Lower leg skin (tissue), 3 donors: ENCODE results near the gene PRPF19.

Experiments used
- CTCF ChIP-seq, 3 donors: fragments of 450-650 bp; IDR thresholded peaks; one replicate each; pipeline ENCODE4 v1.5.1; 2016; ENCODE audit warnings: antibody characterized with exemption in 3 of 3, mild to moderate bottlenecking in 3 of 3, moderate library complexity in 2 of 3
- POLR2A ChIP-seq, 2 donors: fragments of 450-650 bp; IDR thresholded peaks; one replicate each; pipeline ENCODE4 v1.6.1; 2016 to 2017; ENCODE audit warnings: antibody characterized with exemption in 2 of 2, mild to moderate bottlenecking in 1 of 2, moderate library complexity in 1 of 2

GRCh38 chr11:60857378-60858232 is 48.8 kb downstream of the PRPF19 start:
- TF ChIP-seq CTCF (IDR thresholded peaks at IDR 0.05), result no peak
- no peak for TF ChIP-seq POLR2A (IDR thresholded peaks at IDR 0.05)
